ENCODE data around the gene SLC13A5.

- no peak for TF ChIP-seq CTCF (tag by site-specific recombination; IDR thresholded peaks at IDR 0.05)
- no peak for TF ChIP-seq BCL11A (tag by site-specific recombination; IDR thresholded peaks at IDR 0.05; ENCODE audit: low read depth)
- TF ChIP-seq ZNF777 (tag by site-specific recombination; IDR thresholded peaks at IDR 0.05; ENCODE audit: borderline replicate concordance), result no peak
- TF ChIP-seq ZNF335 (tag by site-specific recombination; conservative IDR thresholded peaks at IDR 0.05), result no peak
- TF ChIP-seq ZSCAN30 (tag by site-specific recombination; IDR thresholded peaks at IDR 0.05), result no peak
- no peak for TF ChIP-seq ZNF174 (tag by site-specific recombination; IDR thresholded peaks at IDR 0.05)
- no peak for TF ChIP-seq ZNF114 (tag by site-specific recombination; IDR thresholded peaks at IDR 0.05)
- no peak for TF ChIP-seq ZNF324 (tag by site-specific recombination; IDR thresholded peaks at IDR 0.05)
- no peak for TF ChIP-seq ZNF138 (tag by site-specific recombination; IDR thresholded peaks at IDR 0.05; ENCODE audit: borderline replicate concordance)
- no peak for TF ChIP-seq PBX3 (CRISPR knock-in tag; IDR thresholded peaks at IDR 0.05)
- no peak for TF ChIP-seq ZNF639 (tag by site-specific recombination; IDR thresholded peaks at IDR 0.05)
Measured at GRCh38 chr17:6724009-6724408, 10.8 kb upstream of the SLC13A5 start.

Data from HEK293 (cell line).